HepG2 (cell line): ENCODE measurements around the gene CSNK2B. TPM values are rescaled to one million over a fixed set of nuclear protein-coding genes. Genes with fewer than 3 reads are reported as not detected.

Source experiments
- KDM6A ChIP-seq: IDR thresholded peaks from 2 replicates; pipeline ENCODE4 v1.6.1; 2016; ENCODE audit warnings: low read depth
- KLF11 ChIP-seq: IDR thresholded peaks from 2 replicates; pipeline ENCODE4 v1.6.1; 2016; ENCODE audit warnings: missing compliant biosample characterization
- KLF9 ChIP-seq: IDR thresholded peaks from 2 replicates; pipeline ENCODE4 v1.6.1; 2016; ENCODE audit warnings: low read depth
- RBFOX2 ChIP-seq: fragments of 200-400 bp; formaldehyde crosslinking; IDR thresholded peaks from 2 replicates; pipeline ENCODE4 v1.6.1; 2017; ENCODE audit warnings: low read depth, mild to moderate bottlenecking, low read length
- REL ChIP-seq: sonication (generic); formaldehyde crosslinking; conservative IDR thresholded peaks from 2 replicates; pipeline ENCODE4 v1.8.0; 2022; ENCODE audit warnings: mild to moderate bottlenecking, missing genetic modification reagents, moderate library complexity
- REST ChIP-seq, 2 experiments: IDR thresholded peaks; 2 replicates each; pipeline ENCODE4 v1.6.1; 2011 to 2012; ENCODE audit warnings: low read length in 2 of 2, borderline replicate concordance in 1 of 2, low read depth in 1 of 2, mild to moderate bottlenecking in 1 of 2, moderate library complexity in 1 of 2
- ZBTB7B ChIP-seq: sonication (generic); formaldehyde crosslinking; IDR thresholded peaks from 2 replicates; pipeline ENCODE4 v1.4.0; 2020; ENCODE audit warnings: missing genetic modification reagents
- ZFP1 ChIP-seq: IDR thresholded peaks from 2 replicates; pipeline ENCODE4 v1.6.1; 2016
- ZNF101 ChIP-seq: sonication (generic); formaldehyde crosslinking; IDR thresholded peaks from 2 replicates; pipeline ENCODE4 v1.4.0; 2020; ENCODE audit warnings: mild to moderate bottlenecking, low read depth, missing genetic modification reagents, borderline replicate concordance
- ZNF33A ChIP-seq: sonication (generic); formaldehyde crosslinking; IDR thresholded peaks from 2 replicates; pipeline ENCODE4 v1.5.1; 2020; ENCODE audit warnings: missing genetic modification reagents, mild to moderate bottlenecking, moderate library complexity, borderline replicate concordance
- polyA plus RNA-seq, 8 experiments: library from polyadenylated mRNA; depleted of rRNA in 3 of 8; stranded (reverse) in 7 of 8; unstranded in 1 of 8; fragments of >200 nt; fragmentation: Illumina TruSeq in 4 of 8; extraction: Trizol in 4 of 8; gene quantifications; 2 replicates each; pipeline versions ENCODE4 v1.2.1 to v1.2.3, GENCODE V29; 2011 to 2016; ENCODE audit warnings: low read depth in 4 of 8, missing spikeins in 1 of 8, mixed read lengths in 1 of 8; ENCODE audit not compliant: insufficient read depth in 1 of 8
- total RNA-seq, 5 experiments: library from RNA; depleted of rRNA; stranded (reverse); fragments of >200 nt; fragmentation: Illumina TruSeq; extraction: Trizol; gene quantifications; 2 replicates each; pipeline ENCODE4 v1.2.3, GENCODE V29; 2016; ENCODE audit warnings: low read depth in 1 of 5
- TF ChIP-seq, protein P1 (sequence below): sonication (generic); formaldehyde crosslinking; IDR thresholded peaks from 2 replicates; pipeline ENCODE4 v1.4.0; 2020; ENCODE audit warnings: missing genetic modification reagents
- TF ChIP-seq, protein P2 (sequence below): sonication (generic); formaldehyde crosslinking; IDR thresholded peaks from 2 replicates; pipeline ENCODE4 v1.5.0; 2020; ENCODE audit warnings: missing genetic modification reagents, mild to moderate bottlenecking, borderline replicate concordance
- TF ChIP-seq, protein P3 (sequence below), 2 experiments: fragments of 450-650 bp in 1 of 2; sonication (generic) in 1 of 2; formaldehyde crosslinking in 1 of 2; IDR thresholded peaks; 2 replicates each; pipeline versions ENCODE4 v1.6.1 to v1.8.0; 2016 to 2022; ENCODE audit warnings: antibody characterized with exemption in 1 of 2, mild to moderate bottlenecking in 1 of 2, missing genetic modification reagents in 1 of 2

Gene CSNK2B
- total and polyA plus RNA-seq, 2 of the 13 experiments (the other 11 are each of a cell fraction or from before 2014, with no cell fraction given) = 111 to 296 TPM

GRCh38 chr6:31652925-31653724 lies 12.8 kb upstream of the CSNK2B start (continued):
- TF ChIP-seq KLF11 (CRISPR knock-in tag) (no peak), ZBTB7B (CRISPR knock-in tag) (peak; percentile 95), REL (CRISPR knock-in tag) (0 out of 2 replicates have a peak, but pooled peaks have one; percentile 19), REST (IDR thresholded peaks at IDR 0.05; ENCODE audit: borderline replicate concordance in 1 of 2, low read depth in 1 of 2, low read length in 2 of 2) (peak in 1 of 2 experiments; percentile 67; a peak in 1 of 4 replicates), KDM6A (no peak), RBFOX2 (peak; percentile 16; the same call in 1 of the 2 replicates), ZNF101 (CRISPR knock-in tag) (no peak), ZFP1 (CRISPR knock-in tag) (0 out of 2 replicates have a peak, but pooled peaks have one; percentile 4), ZNF33A (CRISPR knock-in tag) (0 out of 2 replicates have a peak, but pooled peaks have one; percentile 20), KLF9 (CRISPR knock-in tag) (no peak)
- TF ChIP-seq, protein P1, sequence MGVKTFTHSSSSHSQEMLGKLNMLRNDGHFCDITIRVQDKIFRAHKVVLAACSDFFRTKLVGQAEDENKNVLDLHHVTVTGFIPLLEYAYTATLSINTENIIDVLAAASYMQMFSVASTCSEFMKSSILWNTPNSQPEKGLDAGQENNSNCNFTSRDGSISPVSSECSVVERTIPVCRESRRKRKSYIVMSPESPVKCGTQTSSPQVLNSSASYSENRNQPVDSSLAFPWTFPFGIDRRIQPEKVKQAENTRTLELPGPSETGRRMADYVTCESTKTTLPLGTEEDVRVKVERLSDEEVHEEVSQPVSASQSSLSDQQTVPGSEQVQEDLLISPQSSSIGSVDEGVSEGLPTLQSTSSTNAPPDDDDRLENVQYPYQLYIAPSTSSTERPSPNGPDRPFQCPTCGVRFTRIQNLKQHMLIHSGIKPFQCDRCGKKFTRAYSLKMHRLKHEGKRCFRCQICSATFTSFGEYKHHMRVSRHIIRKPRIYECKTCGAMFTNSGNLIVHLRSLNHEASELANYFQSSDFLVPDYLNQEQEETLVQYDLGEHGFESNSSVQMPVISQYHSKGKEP (CRISPR knock-in tag) = no peak
- TF ChIP-seq, protein P2, sequence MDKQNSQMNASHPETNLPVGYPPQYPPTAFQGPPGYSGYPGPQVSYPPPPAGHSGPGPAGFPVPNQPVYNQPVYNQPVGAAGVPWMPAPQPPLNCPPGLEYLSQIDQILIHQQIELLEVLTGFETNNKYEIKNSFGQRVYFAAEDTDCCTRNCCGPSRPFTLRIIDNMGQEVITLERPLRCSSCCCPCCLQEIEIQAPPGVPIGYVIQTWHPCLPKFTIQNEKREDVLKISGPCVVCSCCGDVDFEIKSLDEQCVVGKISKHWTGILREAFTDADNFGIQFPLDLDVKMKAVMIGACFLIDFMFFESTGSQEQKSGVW (CRISPR knock-in tag) = no peak
- TF ChIP-seq, protein P3, sequence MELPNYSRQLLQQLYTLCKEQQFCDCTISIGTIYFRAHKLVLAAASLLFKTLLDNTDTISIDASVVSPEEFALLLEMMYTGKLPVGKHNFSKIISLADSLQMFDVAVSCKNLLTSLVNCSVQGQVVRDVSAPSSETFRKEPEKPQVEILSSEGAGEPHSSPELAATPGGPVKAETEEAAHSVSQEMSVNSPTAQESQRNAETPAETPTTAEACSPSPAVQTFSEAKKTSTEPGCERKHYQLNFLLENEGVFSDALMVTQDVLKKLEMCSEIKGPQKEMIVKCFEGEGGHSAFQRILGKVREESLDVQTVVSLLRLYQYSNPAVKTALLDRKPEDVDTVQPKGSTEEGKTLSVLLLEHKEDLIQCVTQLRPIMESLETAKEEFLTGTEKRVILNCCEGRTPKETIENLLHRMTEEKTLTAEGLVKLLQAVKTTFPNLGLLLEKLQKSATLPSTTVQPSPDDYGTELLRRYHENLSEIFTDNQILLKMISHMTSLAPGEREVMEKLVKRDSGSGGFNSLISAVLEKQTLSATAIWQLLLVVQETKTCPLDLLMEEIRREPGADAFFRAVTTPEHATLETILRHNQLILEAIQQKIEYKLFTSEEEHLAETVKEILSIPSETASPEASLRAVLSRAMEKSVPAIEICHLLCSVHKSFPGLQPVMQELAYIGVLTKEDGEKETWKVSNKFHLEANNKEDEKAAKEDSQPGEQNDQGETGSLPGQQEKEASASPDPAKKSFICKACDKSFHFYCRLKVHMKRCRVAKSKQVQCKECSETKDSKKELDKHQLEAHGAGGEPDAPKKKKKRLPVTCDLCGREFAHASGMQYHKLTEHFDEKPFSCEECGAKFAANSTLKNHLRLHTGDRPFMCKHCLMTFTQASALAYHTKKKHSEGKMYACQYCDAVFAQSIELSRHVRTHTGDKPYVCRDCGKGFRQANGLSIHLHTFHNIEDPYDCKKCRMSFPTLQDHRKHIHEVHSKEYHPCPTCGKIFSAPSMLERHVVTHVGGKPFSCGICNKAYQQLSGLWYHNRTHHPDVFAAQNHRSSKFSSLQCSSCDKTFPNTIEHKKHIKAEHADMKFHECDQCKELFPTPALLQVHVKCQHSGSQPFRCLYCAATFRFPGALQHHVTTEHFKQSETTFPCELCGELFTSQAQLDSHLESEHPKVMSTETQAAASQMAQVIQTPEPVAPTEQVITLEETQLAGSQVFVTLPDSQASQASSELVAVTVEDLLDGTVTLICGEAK (IDR thresholded peaks at IDR 0.05) = no peak
- TF ChIP-seq, protein P3 (CRISPR knock-in tag; IDR thresholded peaks at IDR 0.05) = no peak
